ENCODE data around the gene CDH12.

CDH12 gene

GRCh38 chr5:22372376-22372775 lies 480.8 kb downstream of the CDH12 start:
- no peaks in the 10 kb centered on the region for H3K9me3 ChIP-seq (ENCODE audit: insufficient read depth, low read depth, low read length)
- no peak overlapping the region for H4K8ac ChIP-seq (ENCODE audit: low read depth, low read length)
- no peak overlapping the region for H3K4me3 ChIP-seq (ENCODE audit: low read depth, low read length)
- H3K27ac ChIP-seq (ENCODE audit: low read depth, low read length), result no peak overlapping the region
- H3K18ac ChIP-seq (ENCODE audit: low read length), result no peak overlapping the region
- H3K79me1 ChIP-seq (ENCODE audit: low read length), result no peaks in the 10 kb centered on the region
- H4K12ac ChIP-seq (ENCODE audit: low read depth, low read length), result no peak overlapping the region
- no peak overlapping the region for H3K4me2 ChIP-seq (ENCODE audit: low read length)
- peaks cover 2% of the 10 kb centered on the region for H3K79me2 ChIP-seq (ENCODE audit: control insufficient read depth, insufficient read depth, low read length, poor library complexity)
- no peak overlapping the region for H3K4ac ChIP-seq (ENCODE audit: low read depth, low read length)
- H2AFZ ChIP-seq (ENCODE audit: insufficient read depth, low read length, poor library complexity), result no peak overlapping the region
- no peaks in the 10 kb centered on the region for H3K27me3 ChIP-seq (ENCODE audit: insufficient read depth, low read length)
- no peak overlapping the region for H3K9ac ChIP-seq (ENCODE audit: low read length)
- no peak overlapping the region for H2BK120ac ChIP-seq (ENCODE audit: insufficient read depth, low read length, poor library complexity)
- no peak overlapping the region for H3K14ac ChIP-seq (ENCODE audit: low read length)
- H4K91ac ChIP-seq (ENCODE audit: low read depth, low read length), result no peak overlapping the region
- no peaks in the 10 kb centered on the region for H3K36me3 ChIP-seq (ENCODE audit: control insufficient read depth in 1 of 2, insufficient read depth in 2 of 2, low read length in 2 of 2)
- no peaks in the 10 kb centered on the region for H3K4me1 ChIP-seq (ENCODE audit: control insufficient read depth in 1 of 2, insufficient read depth in 2 of 2, low read length in 2 of 2)
- no peak overlapping the region for H2AK5ac ChIP-seq (ENCODE audit: low read length)
- H2BK5ac ChIP-seq (ENCODE audit: low read depth, low read length, poor library complexity), result no peak overlapping the region
- no CpG with 5 or more reads among the region's 8 CpGs for WGBS (ENCODE audit: extremely low coverage, insufficient coverage, insufficient read length)
- DNase-seq, result no peak
- no peak overlapping the region for H3K23ac ChIP-seq (ENCODE audit: low read length)
- no peak overlapping the region for H2BK12ac ChIP-seq (ENCODE audit: low read length)

GRCh38 chr5:22354956-22355355 lies 498.2 kb downstream of the CDH12 start:
- H3K9ac ChIP-seq (ENCODE audit: low read length), result no peak overlapping the region
- H3K18ac ChIP-seq (ENCODE audit: low read length), result no peak overlapping the region
- no peak overlapping the region for H4K91ac ChIP-seq (ENCODE audit: low read depth, low read length)
- no peak overlapping the region for H3K4ac ChIP-seq (ENCODE audit: low read depth, low read length)
- no peak overlapping the region for H2BK5ac ChIP-seq (ENCODE audit: low read depth, low read length, poor library complexity)
- H2AFZ ChIP-seq (ENCODE audit: insufficient read depth, low read length, poor library complexity), result no peak overlapping the region
- no peak overlapping the region for H3K4me2 ChIP-seq (ENCODE audit: low read length)
- WGBS (ENCODE audit: extremely low coverage, insufficient coverage, insufficient read length), result no CpG with 5 or more reads among the region's 3 CpGs
- no peak overlapping the region for H2AK5ac ChIP-seq (ENCODE audit: low read length)
- H3K27ac ChIP-seq (ENCODE audit: low read depth, low read length), result no peak overlapping the region
- H4K8ac ChIP-seq (ENCODE audit: low read depth, low read length), result no peak overlapping the region
- no peaks in the 10 kb centered on the region for H3K9me3 ChIP-seq (ENCODE audit: insufficient read depth, low read depth, low read length)
- H3K36me3 ChIP-seq (ENCODE audit: control insufficient read depth in 1 of 2, insufficient read depth in 2 of 2, low read length in 2 of 2), result no peaks in the 10 kb centered on the region
- no peaks in the 10 kb centered on the region for H3K79me1 ChIP-seq (ENCODE audit: low read length)
- no peaks in the 10 kb centered on the region for H3K79me2 ChIP-seq (ENCODE audit: control insufficient read depth, insufficient read depth, low read length, poor library complexity)
- DNase-seq, result no peak
- H3K27me3 ChIP-seq (ENCODE audit: insufficient read depth, low read length), result no peaks in the 10 kb centered on the region
- no peak overlapping the region for H3K14ac ChIP-seq (ENCODE audit: low read length)
- H3K23ac ChIP-seq (ENCODE audit: low read length), result no peak overlapping the region
- no peak overlapping the region for H3K4me3 ChIP-seq (ENCODE audit: low read depth, low read length)
- no peak overlapping the region for H2BK120ac ChIP-seq (ENCODE audit: insufficient read depth, low read length, poor library complexity)
- H4K12ac ChIP-seq (ENCODE audit: low read depth, low read length), result no peak overlapping the region
- no peaks in the 10 kb centered on the region for H3K4me1 ChIP-seq (ENCODE audit: control insufficient read depth in 1 of 2, insufficient read depth in 2 of 2, low read length in 2 of 2)
- H2BK12ac ChIP-seq (ENCODE audit: low read length), result no peak overlapping the region

- Histone ChIP-seq H2BK5ac (ENCODE audit: low read depth, low read length, poor library complexity) (no peak overlapping the region), H4K8ac (ENCODE audit: low read depth, low read length) (no peak overlapping the region), H3K4me1 (ENCODE audit: control insufficient read depth in 1 of 2, insufficient read depth in 2 of 2, low read length in 2 of 2) (no peaks in the 10 kb centered on the region), H2AFZ (ENCODE audit: insufficient read depth, low read length, poor library complexity) (no peak overlapping the region), H4K12ac (ENCODE audit: low read depth, low read length) (no peak overlapping the region), H2BK120ac (ENCODE audit: insufficient read depth, low read length, poor library complexity) (no peak overlapping the region), H2AK5ac (ENCODE audit: low read length) (no peak overlapping the region), H3K9ac (ENCODE audit: low read length) (no peak overlapping the region), H3K27ac (ENCODE audit: low read depth, low read length) (no peak overlapping the region), H3K18ac (ENCODE audit: low read length) (no peak overlapping the region), H3K4me3 (ENCODE audit: low read depth, low read length) (no peak overlapping the region), H3K27me3 (ENCODE audit: insufficient read depth, low read length) (no peaks in the 10 kb centered on the region), H3K79me2 (ENCODE audit: control insufficient read depth, insufficient read depth, low read length, poor library complexity) (no peaks in the 10 kb centered on the region), H3K14ac (ENCODE audit: low read length) (no peak overlapping the region), H3K79me1 (ENCODE audit: low read length) (no peaks in the 10 kb centered on the region), H2BK12ac (ENCODE audit: low read length) (no peak overlapping the region), H3K36me3 (ENCODE audit: control insufficient read depth in 1 of 2, insufficient read depth in 2 of 2, low read length in 2 of 2) (no peaks in the 10 kb centered on the region), H3K9me3 (ENCODE audit: insufficient read depth, low read depth, low read length) (peaks cover 1% of the 10 kb centered on the region), H3K4ac (ENCODE audit: low read depth, low read length) (no peak overlapping the region), H3K23ac (ENCODE audit: low read length) (no peak overlapping the region), H4K91ac (ENCODE audit: low read depth, low read length) (no peak overlapping the region), H3K4me2 (ENCODE audit: low read length) (no peak overlapping the region)
- DNase-seq, result no peak
- no CpG with 5 or more reads among the region's 4 CpGs for WGBS (ENCODE audit: extremely low coverage, insufficient coverage, insufficient read length)
Observed at GRCh38 chr5:22352493-22352892, 500.7 kb downstream of the CDH12 start.

DNA sequence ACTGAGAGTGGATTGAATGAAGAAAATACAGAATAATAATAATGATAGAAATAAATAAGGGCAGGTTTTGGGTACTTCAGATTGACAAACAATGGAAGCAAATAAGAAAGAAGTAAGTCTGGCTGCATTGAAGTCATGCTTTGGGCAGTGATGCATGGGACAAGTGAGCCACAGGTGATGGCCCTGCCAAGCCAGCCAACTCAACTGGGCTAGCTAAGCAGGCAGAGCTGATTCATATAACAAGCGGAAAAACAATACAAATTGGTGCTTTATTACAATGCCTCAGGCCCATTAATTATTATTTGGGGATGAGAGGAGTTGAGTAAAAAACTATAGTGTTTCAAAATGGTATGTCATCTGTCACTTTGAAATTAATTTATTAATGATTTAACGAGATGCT lies 502.0 kb downstream of the CDH12 start:
- Histone ChIP-seq H3K18ac (ENCODE audit: low read length) (no peak overlapping the region), H4K12ac (ENCODE audit: low read depth, low read length) (no peak overlapping the region), H3K27ac (ENCODE audit: low read depth, low read length) (no peak overlapping the region), H3K14ac (ENCODE audit: low read length) (no peak overlapping the region), H4K8ac (ENCODE audit: low read depth, low read length) (no peak overlapping the region), H3K9ac (ENCODE audit: low read length) (no peak overlapping the region), H2BK5ac (ENCODE audit: low read depth, low read length, poor library complexity) (no peak overlapping the region), H3K4me2 (ENCODE audit: low read length) (no peak overlapping the region), H3K4me3 (ENCODE audit: low read depth, low read length) (no peak overlapping the region), H2BK120ac (ENCODE audit: insufficient read depth, low read length, poor library complexity) (no peak overlapping the region), H3K36me3 (ENCODE audit: control insufficient read depth in 1 of 2, insufficient read depth in 2 of 2, low read length in 2 of 2) (no peaks in the 10 kb centered on the region), H4K91ac (ENCODE audit: low read depth, low read length) (no peak overlapping the region), H3K4ac (ENCODE audit: low read depth, low read length) (no peak overlapping the region), H3K9me3 (ENCODE audit: insufficient read depth, low read depth, low read length) (peaks cover 1% of the 10 kb centered on the region), H3K4me1 (ENCODE audit: control insufficient read depth in 1 of 2, insufficient read depth in 2 of 2, low read length in 2 of 2) (no peaks in the 10 kb centered on the region), H2BK12ac (ENCODE audit: low read length) (no peak overlapping the region), H3K79me1 (ENCODE audit: low read length) (no peaks in the 10 kb centered on the region), H3K23ac (ENCODE audit: low read length) (no peak overlapping the region), H3K79me2 (ENCODE audit: control insufficient read depth, insufficient read depth, low read length, poor library complexity) (no peaks in the 10 kb centered on the region), H3K27me3 (ENCODE audit: insufficient read depth, low read length) (no peaks in the 10 kb centered on the region), H2AK5ac (ENCODE audit: low read length) (no peak overlapping the region), H2AFZ (ENCODE audit: insufficient read depth, low read length, poor library complexity) (no peak overlapping the region)
- WGBS (ENCODE audit: extremely low coverage, insufficient coverage, insufficient read length), result no CpG with 5 or more reads among the region's 2 CpGs
- DNase-seq, result no peak

All from trophoblast cell (in vitro differentiated cells and primary cell).